ENCODE measurements around the gene RNF144A.

RNF144A gene

DNA sequence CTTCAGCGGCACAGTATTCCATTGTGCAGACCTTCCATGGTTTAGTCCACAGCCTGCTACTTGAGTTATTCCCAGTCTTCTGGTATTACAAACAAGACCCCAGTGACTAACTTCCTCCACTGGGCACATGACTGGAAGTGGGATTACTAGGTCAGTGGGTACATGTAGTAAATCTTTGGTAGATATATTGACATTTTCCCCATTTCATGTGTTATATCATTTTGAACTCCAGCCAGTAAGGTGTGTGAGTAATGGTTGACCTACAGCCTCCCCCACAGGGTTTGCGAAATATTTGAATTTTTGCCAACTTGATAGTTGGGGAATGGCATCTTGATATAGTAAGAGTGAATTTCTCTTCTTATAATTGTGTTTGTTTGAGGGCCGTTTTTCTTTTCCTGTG, 58.8 kb downstream of the RNF144A start:
- DNase-seq (ENCODE audit: low read depth), result no peak
- TF ChIP-seq CTCF (IDR thresholded peaks at IDR 0.05; ENCODE audit: low read depth, low read length), result no peak
- no peak for TF ChIP-seq POLR2A (IDR thresholded peaks at IDR 0.05; ENCODE audit: extremely low read depth, insufficient read length)
- no peak for TF ChIP-seq MAX (IDR thresholded peaks at IDR 0.05; ENCODE audit: low read depth, low read length)
- no peak for TF ChIP-seq MYC (IDR thresholded peaks at IDR 0.05; ENCODE audit: low read depth, low read length)
- H3K4me3 ChIP-seq (ENCODE audit: low read depth, low read length), result no peak overlapping the region

GRCh38 chr2:6977113-6977741, 60.0 kb downstream of the RNF144A start:
- DNase-seq (ENCODE audit: low read depth), result no peak
- no peak for TF ChIP-seq POLR2A (IDR thresholded peaks at IDR 0.05; ENCODE audit: extremely low read depth, insufficient read length)
- no peak for TF ChIP-seq MYC (IDR thresholded peaks at IDR 0.05; ENCODE audit: low read depth, low read length)
- no peak for TF ChIP-seq MAX (IDR thresholded peaks at IDR 0.05; ENCODE audit: low read depth, low read length)
- TF ChIP-seq CTCF (IDR thresholded peaks at IDR 0.05; ENCODE audit: low read depth, low read length), result no peak
- H3K4me3 ChIP-seq (ENCODE audit: low read depth, low read length), result no peak overlapping the region

DNA sequence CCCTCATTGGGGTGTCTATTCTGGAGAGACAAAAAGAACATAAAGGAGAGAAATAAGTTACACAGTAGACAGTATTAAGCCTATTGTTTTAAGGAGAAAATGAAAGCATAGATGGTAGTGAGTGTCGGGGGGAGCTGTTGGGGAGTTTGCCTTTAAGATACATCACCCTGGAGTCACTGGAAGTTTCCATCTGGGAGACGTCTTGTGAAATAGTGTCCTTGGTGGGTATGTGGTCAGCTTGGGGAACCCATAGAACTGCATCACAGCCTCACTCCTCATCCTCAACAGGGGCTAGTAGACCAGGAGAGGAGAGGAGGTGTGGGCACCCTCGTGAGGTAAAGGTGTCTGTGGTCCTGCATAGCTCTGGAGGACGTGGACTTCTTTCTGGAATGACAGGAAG, 60.6 kb downstream of the RNF144A start:
- no peak overlapping the region for H3K4me3 ChIP-seq (ENCODE audit: low read depth, low read length)
- TF ChIP-seq MAX (IDR thresholded peaks at IDR 0.05; ENCODE audit: low read depth, low read length), result no peak
- no peak for TF ChIP-seq POLR2A (IDR thresholded peaks at IDR 0.05; ENCODE audit: extremely low read depth, insufficient read length)
- TF ChIP-seq MYC (IDR thresholded peaks at IDR 0.05; ENCODE audit: low read depth, low read length), result no peak
- no peak for TF ChIP-seq CTCF (IDR thresholded peaks at IDR 0.05; ENCODE audit: low read depth, low read length)
- no peak for DNase-seq (ENCODE audit: low read depth)

DNA sequence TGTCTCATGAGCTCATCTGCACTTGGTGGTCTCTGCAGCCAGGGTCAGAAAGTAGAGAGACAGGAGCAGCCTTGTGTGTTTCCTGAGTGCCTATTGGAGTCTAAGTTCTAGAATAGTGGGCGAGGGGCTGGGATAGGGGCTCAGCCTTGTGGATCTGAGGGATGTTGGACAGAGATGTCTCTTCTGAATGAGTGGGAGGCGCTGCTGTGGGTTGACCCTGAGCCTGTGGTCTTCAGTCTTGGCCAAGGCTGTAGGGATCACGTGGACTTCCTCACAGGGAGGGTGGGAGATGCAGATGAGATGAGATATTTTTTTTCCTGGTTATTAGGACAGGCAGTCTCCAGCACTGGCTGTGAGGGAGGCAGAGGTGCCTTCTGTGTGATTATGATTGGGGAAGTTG, 61.8 kb downstream of the RNF144A start:
- DNase-seq (ENCODE audit: low read depth), result peak; percentile 9
- TF ChIP-seq CTCF (IDR thresholded peaks at IDR 0.05; ENCODE audit: low read depth, low read length), result no peak
- no peak for TF ChIP-seq POLR2A (IDR thresholded peaks at IDR 0.05; ENCODE audit: extremely low read depth, insufficient read length)
- TF ChIP-seq MAX (IDR thresholded peaks at IDR 0.05; ENCODE audit: low read depth, low read length), result no peak
- TF ChIP-seq MYC (IDR thresholded peaks at IDR 0.05; ENCODE audit: low read depth, low read length), result no peak
- H3K4me3 ChIP-seq (ENCODE audit: low read depth, low read length), result no peak overlapping the region

DNA sequence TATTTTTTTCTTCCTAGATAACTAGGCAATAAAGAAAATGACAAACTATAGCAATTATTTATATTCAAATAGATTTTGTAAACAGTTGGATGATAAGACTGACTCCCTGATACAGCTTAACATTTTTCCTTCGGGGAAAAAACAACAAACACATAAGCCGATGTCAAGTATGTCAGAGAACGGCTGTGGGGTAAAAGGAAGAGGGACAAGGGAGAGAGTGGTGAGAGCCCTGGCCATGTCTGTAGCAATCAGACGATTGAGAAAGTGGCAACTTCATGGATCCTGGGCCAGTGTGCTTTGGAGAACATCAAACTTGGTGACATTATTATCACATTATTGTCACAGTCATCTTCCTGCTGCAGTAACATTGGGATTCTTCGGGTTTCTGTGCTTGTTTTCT, 65.2 kb downstream of the RNF144A start:
- H3K4me3 ChIP-seq (ENCODE audit: low read depth, low read length), result no peak overlapping the region
- DNase-seq (ENCODE audit: low read depth), result no peak
- TF ChIP-seq POLR2A (IDR thresholded peaks at IDR 0.05; ENCODE audit: extremely low read depth, insufficient read length) (no peak), MYC (IDR thresholded peaks at IDR 0.05; ENCODE audit: low read depth, low read length) (no peak)

DNA sequence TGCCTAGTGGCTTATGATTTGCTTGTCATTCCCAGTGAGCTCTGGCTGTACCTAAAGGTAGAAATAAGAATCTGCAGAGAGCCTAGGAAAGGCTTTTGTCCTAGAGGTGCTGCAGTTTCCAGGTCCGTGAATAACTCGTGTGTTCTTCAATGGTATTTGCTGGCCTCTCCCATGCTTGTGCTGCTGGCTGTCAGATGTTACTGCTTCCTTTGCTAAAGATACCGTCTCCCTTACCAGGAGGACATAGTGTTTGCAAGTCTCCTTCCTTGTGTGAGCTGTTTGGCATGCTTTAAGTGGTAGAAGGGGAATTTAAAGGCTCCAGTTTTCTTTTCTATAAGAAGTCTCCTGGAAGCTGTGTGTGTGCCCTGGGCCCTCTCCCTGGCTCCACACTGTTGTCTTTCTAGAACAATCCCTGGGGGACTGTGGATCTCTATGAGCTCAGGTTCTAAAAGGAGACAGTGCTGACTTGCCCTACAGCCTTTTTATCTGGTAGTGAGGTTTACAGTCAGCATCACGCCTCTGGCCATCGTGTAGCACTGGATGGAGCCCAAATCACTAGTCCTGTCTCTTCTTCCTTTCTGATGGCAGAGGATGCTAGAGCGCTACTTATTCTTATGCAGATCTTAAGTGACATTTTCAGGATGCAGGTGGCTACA, 65.8 kb downstream of the RNF144A start:
- TF ChIP-seq CTCF (IDR thresholded peaks at IDR 0.05; ENCODE audit: low read depth, low read length), result no peak
- DNase-seq (ENCODE audit: low read depth), result no peak
- H3K4me3 ChIP-seq (ENCODE audit: low read depth, low read length), result no peak overlapping the region

All from NB4 (cell line).